ENCODE measurements around the gene C9orf85.

The C9orf85 gene

GRCh38 chr9:71887362-71887761 is 24.1 kb upstream of the C9orf85 start:
- TF ChIP-seq, protein P1, sequence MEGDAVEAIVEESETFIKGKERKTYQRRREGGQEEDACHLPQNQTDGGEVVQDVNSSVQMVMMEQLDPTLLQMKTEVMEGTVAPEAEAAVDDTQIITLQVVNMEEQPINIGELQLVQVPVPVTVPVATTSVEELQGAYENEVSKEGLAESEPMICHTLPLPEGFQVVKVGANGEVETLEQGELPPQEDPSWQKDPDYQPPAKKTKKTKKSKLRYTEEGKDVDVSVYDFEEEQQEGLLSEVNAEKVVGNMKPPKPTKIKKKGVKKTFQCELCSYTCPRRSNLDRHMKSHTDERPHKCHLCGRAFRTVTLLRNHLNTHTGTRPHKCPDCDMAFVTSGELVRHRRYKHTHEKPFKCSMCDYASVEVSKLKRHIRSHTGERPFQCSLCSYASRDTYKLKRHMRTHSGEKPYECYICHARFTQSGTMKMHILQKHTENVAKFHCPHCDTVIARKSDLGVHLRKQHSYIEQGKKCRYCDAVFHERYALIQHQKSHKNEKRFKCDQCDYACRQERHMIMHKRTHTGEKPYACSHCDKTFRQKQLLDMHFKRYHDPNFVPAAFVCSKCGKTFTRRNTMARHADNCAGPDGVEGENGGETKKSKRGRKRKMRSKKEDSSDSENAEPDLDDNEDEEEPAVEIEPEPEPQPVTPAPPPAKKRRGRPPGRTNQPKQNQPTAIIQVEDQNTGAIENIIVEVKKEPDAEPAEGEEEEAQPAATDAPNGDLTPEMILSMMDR (IDR thresholded peaks at IDR 0.05; ENCODE audit: insufficient read depth, low read length, missing control alignments): no peak
- ChIA-PET POLR2A (interaction anchor here (0.7 kb wide), 1 partner anchor 136 kb away, joined by 6 read pairs; no protein-coding TSS in a partner anchor), CTCF (interaction anchor here (0.6 to 2.1 kb wide), 3 partner anchors 11 to 81 kb away, joined by 3 to 4 read pairs (median 4); no protein-coding TSS in a partner anchor)
- no peak for DNase-seq (ENCODE audit: low read depth, low spot score)
- no peak overlapping the region for H3K4me3 ChIP-seq (ENCODE audit: low read depth, low read length)

- no peak for DNase-seq (ENCODE audit: low read depth, low spot score)
- CTCF ChIA-PET: interaction anchor here (1.2 to 1.6 kb wide), 2 partner anchors 11 to 83 kb away, joined by 4 to 5 read pairs; no protein-coding TSS in a partner anchor
These were observed 21.3 kb upstream of the C9orf85 start for GRCh38 chr9:71890042-71890679.

DNA sequence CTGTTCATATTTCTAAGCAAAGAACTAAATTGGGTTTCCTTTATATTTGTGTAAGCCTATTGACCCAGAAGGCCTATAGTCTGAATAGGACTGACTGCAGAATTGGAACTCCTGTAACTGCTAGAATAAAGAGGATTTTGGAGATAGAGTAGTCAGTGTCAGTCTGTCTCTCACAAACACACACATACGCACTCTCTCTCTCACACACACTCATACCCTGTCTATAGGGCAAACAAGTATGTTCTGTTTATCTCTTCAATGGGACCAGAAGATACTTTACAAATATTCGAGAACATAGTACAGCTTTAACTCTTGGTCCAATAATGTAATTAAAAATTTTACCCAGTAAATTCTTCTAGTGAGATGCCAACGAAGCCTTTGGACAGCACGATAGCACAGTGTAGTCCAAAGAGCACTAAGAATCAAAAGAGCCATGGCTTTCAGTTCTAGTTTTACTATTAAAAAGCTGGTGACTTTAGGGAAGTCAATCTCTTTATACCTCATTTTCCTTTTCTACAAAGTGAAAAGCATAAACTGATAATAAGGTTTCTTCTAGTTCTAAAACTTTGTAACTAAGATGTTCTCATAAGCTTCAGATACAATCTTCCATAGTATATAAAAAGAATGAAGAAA is 19.8 kb upstream of the C9orf85 start:
- TF ChIP-seq, protein P1 (IDR thresholded peaks at IDR 0.05; ENCODE audit: insufficient read depth, low read length, missing control alignments): no peak
- H3K4me3 ChIP-seq (ENCODE audit: low read depth, low read length): no peak overlapping the region
- no peak for DNase-seq (ENCODE audit: low read depth, low spot score)
- ChIA-PET POLR2A (interaction anchor here (1.2 kb wide), 1 partner anchor 20 kb away, joined by 3 read pairs; the partner anchor contains the start of genes ABHD17B and C9orf85), CTCF (interaction anchor here (1.0 to 1.5 kb wide), 4 partner anchors 9 to 73 kb away, joined by 4 to 9 read pairs (median 4); no protein-coding TSS in a partner anchor)

More at GRCh38 chr9:71890042-71890679, 21.3 kb upstream of the C9orf85 start:
- TF ChIP-seq, protein P1 (IDR thresholded peaks at IDR 0.05; ENCODE audit: insufficient read depth, low read length, missing control alignments): no peak
- POLR2A ChIA-PET: no interaction called here
- no peak overlapping the region for H3K4me3 ChIP-seq (ENCODE audit: low read depth, low read length)

DNA sequence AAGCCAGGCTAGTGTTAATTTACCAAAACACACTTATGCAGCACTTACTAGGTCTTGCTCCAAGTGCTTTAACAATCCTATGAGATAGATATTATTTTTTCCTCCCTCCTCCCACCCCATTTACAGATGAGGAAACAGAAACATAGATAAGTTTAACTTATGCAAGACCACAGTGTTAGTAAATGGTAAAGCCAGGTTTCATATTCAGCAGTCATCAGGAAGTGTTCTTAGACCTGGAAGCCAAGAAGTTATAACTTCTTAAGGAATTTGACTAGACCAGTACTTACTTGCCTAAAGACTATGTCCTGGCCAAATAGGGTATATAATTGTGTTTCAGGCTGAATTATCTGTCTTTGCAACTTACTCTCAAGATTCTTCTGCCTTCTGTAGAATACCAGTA is 16.3 kb upstream of the C9orf85 start:
- H3K4me3 ChIP-seq (ENCODE audit: low read depth, low read length): no peak overlapping the region
- no peak for DNase-seq (ENCODE audit: low read depth, low spot score)
- ChIA-PET CTCF (interaction anchor here (1.1 kb wide), 1 partner anchor 88 kb away, joined by 3 read pairs; no protein-coding TSS in a partner anchor), POLR2A (interaction anchor here (1.4 kb wide), 1 partner anchor 16 kb away, joined by 5 read pairs; the partner anchor contains the start of genes ABHD17B and C9orf85)
- TF ChIP-seq, protein P1 (IDR thresholded peaks at IDR 0.05; ENCODE audit: insufficient read depth, low read length, missing control alignments): no peak

DNA sequence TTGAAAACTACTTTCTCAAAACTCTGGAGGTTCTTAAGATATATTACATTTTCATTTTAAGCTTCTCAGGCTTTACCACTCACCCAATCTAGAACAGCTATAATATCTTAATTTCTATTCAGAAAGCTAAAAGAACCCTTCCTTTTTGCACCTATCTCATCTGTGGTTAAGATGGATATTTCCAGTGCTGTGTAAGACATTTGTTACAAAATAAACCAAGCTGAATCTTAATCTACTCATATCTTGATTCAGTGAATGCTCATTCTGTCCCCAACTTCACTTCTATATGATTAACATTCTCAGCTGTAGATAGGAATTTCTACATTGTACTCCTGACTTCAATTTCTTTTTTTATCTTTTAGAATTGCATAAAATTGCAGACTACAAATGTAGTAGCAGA is 15.5 kb upstream of the C9orf85 start:
- DNase-seq (ENCODE audit: low read depth, low spot score): no peak
- CTCF ChIA-PET: interaction anchor here (1.0 to 1.6 kb wide), 3 partner anchors 10 to 89 kb away, joined by 3 to 4 read pairs (median 3); no protein-coding TSS in a partner anchor
- H3K4me3 ChIP-seq (ENCODE audit: low read depth, low read length): no peak overlapping the region
- POLR2A ChIA-PET: interaction anchor here (1.4 kb wide), 1 partner anchor 15 kb away, joined by 5 read pairs; the partner anchor contains the start of genes ABHD17B and C9orf85
- TF ChIP-seq, protein P1 (IDR thresholded peaks at IDR 0.05; ENCODE audit: insufficient read depth, low read length, missing control alignments): no peak

GRCh38 chr9:71896761-71897160 is 14.7 kb upstream of the C9orf85 start:
- POLR2A ChIA-PET: interaction anchor here (1.4 kb wide), 1 partner anchor 14 kb away, joined by 5 read pairs; the partner anchor contains the start of genes ABHD17B and C9orf85
- CTCF ChIA-PET: interaction anchor here (1.4 to 1.6 kb wide), 2 partner anchors 11 to 78 kb away, joined by 3 to 4 read pairs; no protein-coding TSS in a partner anchor
- no peak for DNase-seq (ENCODE audit: low read depth, low spot score)
- TF ChIP-seq, protein P1 (IDR thresholded peaks at IDR 0.05; ENCODE audit: insufficient read depth, low read length, missing control alignments): no peak
- no peak overlapping the region for H3K4me3 ChIP-seq (ENCODE audit: low read depth, low read length)

Data from AG04449 (cell line).